Hepatocyte (in vitro differentiated cells): ENCODE results near the gene UROC1. TPM values are rescaled to one million over a fixed set of nuclear protein-coding genes. Genes with fewer than 3 reads are reported as not detected.

Source experiments
- DNase-seq: peaks from one replicate; pipeline ENCODE4 v3.0.0-alpha.2; 2016; ENCODE audit warnings: low spot score
- H2AFZ ChIP-seq: fragments of 200-600 bp; sonication (generic); 2 replicates; pipeline ENCODE4 v1.6.0; 2016; ENCODE audit warnings: antibody characterized with exemption, mild to moderate bottlenecking
- H3K27ac ChIP-seq: fragments of 200-600 bp; sonication (generic); 2 replicates; pipeline ENCODE4 v1.5.1; 2016; ENCODE audit warnings: mild to moderate bottlenecking
- H3K27me3 ChIP-seq: fragments of 200-600 bp; sonication (generic); 2 replicates; pipeline ENCODE4 v1.6.1; 2016
- H3K36me3 ChIP-seq: fragments of 200-600 bp; sonication (generic); replicated peaks from 2 replicates; pipeline ENCODE4 v1.5.1; 2016; ENCODE audit warnings: low read depth; ENCODE audit not compliant: insufficient read depth
- H3K4me1 ChIP-seq: fragments of 200-600 bp; sonication (generic); 2 replicates; pipeline ENCODE4 v1.5.1; 2016; ENCODE audit warnings: mild to moderate bottlenecking, moderate library complexity; ENCODE audit not compliant: insufficient read depth
- H3K4me2 ChIP-seq: fragments of 200-600 bp; sonication (generic); 2 replicates; pipeline ENCODE4 v1.6.0; 2016
- H3K4me3 ChIP-seq: fragments of 200-600 bp; sonication (generic); 2 replicates; pipeline ENCODE4 v1.5.1; 2016; ENCODE audit warnings: mild to moderate bottlenecking
- H3K79me2 ChIP-seq: fragments of 200-600 bp; sonication (generic); 2 replicates; pipeline ENCODE4 v1.6.0; 2017; ENCODE audit warnings: mild to moderate bottlenecking
- H3K9me2 ChIP-seq: fragments of 200-600 bp; sonication (generic); replicated peaks from 2 replicates; pipeline ENCODE4 v1.6.0; 2017; ENCODE audit warnings: mild to moderate bottlenecking; ENCODE audit not compliant: insufficient read depth
- H3K9me3 ChIP-seq: fragments of 200-600 bp; sonication (generic); 2 replicates; pipeline ENCODE4 v1.5.1; 2016; ENCODE audit warnings: low read depth, mild to moderate bottlenecking
- H4K20me1 ChIP-seq: fragments of 200-600 bp; sonication (generic); 2 replicates; pipeline ENCODE4 v1.6.0; 2016; ENCODE audit warnings: mild to moderate bottlenecking; ENCODE audit not compliant: insufficient read depth, poor library complexity, severe bottlenecking
- EZH2 ChIP-seq: fragments of 200-600 bp; sonication (generic); IDR thresholded peaks from 2 replicates; pipeline ENCODE4 v1.6.1; 2016; ENCODE audit warnings: antibody characterized with exemption, mild to moderate bottlenecking, borderline replicate concordance
- EZH2phosphoT487 ChIP-seq: fragments of 200-600 bp; sonication (generic); IDR thresholded peaks from one replicate; pipeline ENCODE4 v1.6.1; 2018; ENCODE audit warnings: antibody characterized with exemption, mild to moderate bottlenecking, low read depth, moderate library complexity; ENCODE audit not compliant: unreplicated experiment, severe bottlenecking
- WGBS: methylation state at CpG from one replicate; pipeline ENCODE4 v1.1.6; 2016; ENCODE audit warnings: low lambda C conversion rate; ENCODE audit errors: missing lambda C conversion rate; 5-methylcytosine and 5-hydroxymethylcytosine counted together
- polyA plus RNA-seq: library from polyadenylated mRNA; unstranded; fragments of >200 nt; fragmentation: Nextera tagmentation; extraction: Ambion mirVana; gene quantifications from 2 replicates; pipeline ENCODE4 v1.2.1, GENCODE V29; 2016
- total RNA-seq: library from RNA; depleted of rRNA; stranded (reverse); fragments of >200 nt; gene quantifications from 2 replicates; pipeline ENCODE4 v1.2.3, GENCODE V29; 2014
- TF ChIP-seq, protein P1 (sequence below): fragments of 200-600 bp; sonication (generic); IDR thresholded peaks from 2 replicates; pipeline ENCODE4 v1.5.1; 2016; ENCODE audit warnings: antibody characterized with exemption, mild to moderate bottlenecking; ENCODE audit not compliant: poor library complexity

UROC1 gene
- total RNA-seq (2.2 and 4.2 TPM in 2 replicates), polyA plus RNA-seq (1.5 and 2.3 TPM in 2 replicates)

GRCh38 chr3:126517291-126517951, at the start of gene UROC1:
Gene UROC1, minus strand, starts transcription at chr3:126517773. Its CDS starts 54 bp downstream, at chr3:126517719.
- H2AFZ ChIP-seq = no peak within 1 kb of the TSS
- 87% methylated on average over 16 of the region's 16 CpGs for WGBS
- H3K79me2 ChIP-seq = no peaks in the 10 kb centered on the region
- H4K20me1 ChIP-seq = no peaks in the 10 kb centered on the region
- H3K27ac ChIP-seq = no peak within 1 kb of the TSS
- no peak within 1 kb of the TSS for H3K4me3 ChIP-seq
- no peak for DNase-seq
- no peaks in the 10 kb centered on the region for H3K4me1 ChIP-seq
- H3K9me2 ChIP-seq = no peaks in the 10 kb centered on the region
- H3K9me3 ChIP-seq = no peaks in the 10 kb centered on the region
- H3K27me3 ChIP-seq = no peaks in the 10 kb centered on the region
- no peak within 1 kb of the TSS for H3K4me2 ChIP-seq
- TF ChIP-seq EZH2phosphoT487 (no peak), EZH2 (no peak)
- TF ChIP-seq, protein P1, sequence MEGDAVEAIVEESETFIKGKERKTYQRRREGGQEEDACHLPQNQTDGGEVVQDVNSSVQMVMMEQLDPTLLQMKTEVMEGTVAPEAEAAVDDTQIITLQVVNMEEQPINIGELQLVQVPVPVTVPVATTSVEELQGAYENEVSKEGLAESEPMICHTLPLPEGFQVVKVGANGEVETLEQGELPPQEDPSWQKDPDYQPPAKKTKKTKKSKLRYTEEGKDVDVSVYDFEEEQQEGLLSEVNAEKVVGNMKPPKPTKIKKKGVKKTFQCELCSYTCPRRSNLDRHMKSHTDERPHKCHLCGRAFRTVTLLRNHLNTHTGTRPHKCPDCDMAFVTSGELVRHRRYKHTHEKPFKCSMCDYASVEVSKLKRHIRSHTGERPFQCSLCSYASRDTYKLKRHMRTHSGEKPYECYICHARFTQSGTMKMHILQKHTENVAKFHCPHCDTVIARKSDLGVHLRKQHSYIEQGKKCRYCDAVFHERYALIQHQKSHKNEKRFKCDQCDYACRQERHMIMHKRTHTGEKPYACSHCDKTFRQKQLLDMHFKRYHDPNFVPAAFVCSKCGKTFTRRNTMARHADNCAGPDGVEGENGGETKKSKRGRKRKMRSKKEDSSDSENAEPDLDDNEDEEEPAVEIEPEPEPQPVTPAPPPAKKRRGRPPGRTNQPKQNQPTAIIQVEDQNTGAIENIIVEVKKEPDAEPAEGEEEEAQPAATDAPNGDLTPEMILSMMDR = no peak
- H3K36me3 ChIP-seq = no peaks in the 10 kb centered on the region

GRCh38 chr3:126562737-126563276, 45.2 kb upstream of the UROC1 start:
- H3K36me3 ChIP-seq = no peaks in the 10 kb centered on the region
- no peak for TF ChIP-seq EZH2phosphoT487
- no peak for TF ChIP-seq EZH2
- TF ChIP-seq, protein P1 = no peak
- H4K20me1 ChIP-seq = no peaks in the 10 kb centered on the region
- no peak overlapping the region for H2AFZ ChIP-seq
- H3K9me2 ChIP-seq = no peaks in the 10 kb centered on the region
- no peaks in the 10 kb centered on the region for H3K9me3 ChIP-seq
- no peaks in the 10 kb centered on the region for H3K27me3 ChIP-seq
- H3K27ac ChIP-seq = no peak overlapping the region
- 55% methylated on average over 2 of the region's 2 CpGs for WGBS
- no peak overlapping the region for H3K4me3 ChIP-seq
- no peaks in the 10 kb centered on the region for H3K79me2 ChIP-seq
- H3K4me1 ChIP-seq = no peaks in the 10 kb centered on the region
- H3K4me2 ChIP-seq = no peak overlapping the region
- DNase-seq = no peak

DNA sequence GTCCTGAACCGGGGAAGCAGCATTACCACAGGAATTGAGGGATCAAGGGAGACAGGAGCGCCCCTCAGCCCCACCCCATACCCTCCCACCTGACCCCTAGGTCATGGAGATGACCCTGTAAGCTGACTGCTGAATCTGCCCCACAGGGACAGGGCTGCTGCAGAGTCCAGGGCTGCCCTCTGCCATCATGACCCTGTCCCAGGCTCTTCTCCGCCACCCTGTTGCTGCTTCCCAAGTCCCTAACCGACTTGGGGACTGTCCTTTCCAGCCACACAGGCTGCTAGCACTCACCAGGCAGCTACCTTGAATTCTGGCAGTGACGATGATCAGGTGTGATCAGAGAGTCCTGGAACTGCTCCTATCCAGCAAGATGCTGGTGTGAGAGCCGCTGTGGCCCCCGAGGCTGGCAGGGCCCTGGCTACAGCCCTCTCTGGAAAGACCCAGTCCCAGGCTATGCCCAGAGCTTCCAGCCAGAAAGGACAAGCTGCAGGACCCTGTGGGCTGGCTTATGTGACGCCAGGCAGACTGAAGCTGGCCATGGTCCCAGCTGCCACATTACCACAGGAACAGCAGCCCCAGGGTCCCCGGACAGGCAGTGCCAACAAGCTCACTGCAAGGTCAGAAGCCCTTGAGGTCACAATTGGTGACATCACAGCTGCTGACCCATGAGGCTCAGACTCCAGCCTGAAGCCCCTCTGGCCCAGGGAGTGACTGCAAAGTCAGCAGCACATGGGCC, 40.9 kb upstream of the UROC1 start, which contains the start of gene C3orf22:
C3orf22 (minus strand) TSS at position 597 of the 736 bp plus-strand sequence. CDS start 5,542 bp downstream, outside the sequence.
- 85% methylated on average over 8 of the region's 9 CpGs for WGBS
- H3K4me2 ChIP-seq = no peak within 1 kb of the TSS
- H3K27me3 ChIP-seq = no peaks in the 10 kb centered on the region
- no peak within 1 kb of the TSS for H3K27ac ChIP-seq
- H3K9me2 ChIP-seq = no peaks in the 10 kb centered on the region
- H3K4me3 ChIP-seq = no peak within 1 kb of the TSS
- H3K36me3 ChIP-seq = no peaks in the 10 kb centered on the region
- no peaks in the 10 kb centered on the region for H3K79me2 ChIP-seq
- no peaks in the 10 kb centered on the region for H4K20me1 ChIP-seq
- no peaks in the 10 kb centered on the region for H3K9me3 ChIP-seq
- H2AFZ ChIP-seq = no peak within 1 kb of the TSS
- no peak for DNase-seq
- no peaks in the 10 kb centered on the region for H3K4me1 ChIP-seq
- TF ChIP-seq, protein P1 = no peak
- TF ChIP-seq EZH2 (no peak), EZH2phosphoT487 (no peak)
